Stimulated activated naive CD4-positive, alpha-beta T cell (primary cell): ENCODE data around the gene MBTD1.
"Not testable (repeated sequence)": the region's sequence is repeated elsewhere in the genome, so short reads cannot be mapped to it uniquely, and the experiment has no call there.

ENCODE experiments used
- DNase-seq, 6 experiments: peaks; one replicate each; lab custom pipeline; 2025; lab: John Stamatoyannopoulos, UW

MBTD1 gene

DNA sequence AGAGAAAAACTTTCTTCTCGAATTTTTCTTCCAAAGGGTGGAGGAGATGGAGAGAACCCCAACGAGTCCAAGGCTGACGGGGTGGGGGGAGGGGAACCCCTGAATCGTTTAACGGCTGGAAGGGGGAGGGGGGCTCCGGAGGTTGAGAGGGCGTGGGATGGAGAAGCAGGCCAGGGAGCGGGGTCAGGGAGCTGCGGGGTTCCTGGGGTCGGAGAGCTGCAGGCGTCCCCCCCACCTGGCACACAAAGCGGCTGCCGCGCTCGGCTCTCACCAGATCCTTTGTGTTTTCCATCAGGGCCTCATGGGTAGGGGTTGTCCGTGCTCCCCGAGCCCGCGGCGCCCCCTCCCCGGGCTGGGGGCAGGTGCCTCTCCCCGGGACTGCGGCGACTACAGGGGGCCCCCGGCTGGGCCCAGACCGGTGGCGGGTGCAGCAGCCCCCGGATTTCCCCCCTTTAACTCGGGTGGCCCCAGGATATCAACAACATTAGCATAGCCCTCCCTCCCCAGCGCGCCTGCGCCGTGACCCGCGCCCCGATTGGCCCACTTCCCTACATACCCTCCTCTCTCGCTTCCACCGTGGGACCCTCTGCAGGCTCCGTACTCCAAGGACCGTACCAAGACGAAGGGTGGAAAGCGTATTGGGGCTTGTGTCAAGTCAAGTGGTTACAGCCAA lies at the start of gene MBTD1:
TSS of gene MBTD1 (minus strand) at position 486 of the 673 bp plus-strand sequence. CDS start 34,888 bp downstream, outside the sequence.
- peak; percentile 93 to 100 (median 98) for DNase-seq

- DNase-seq: no peak
Measured at GRCh38 chr17:51305182-51305581, 45.3 kb upstream of the MBTD1 start.

GRCh38 chr17:51299859-51300258 lies 40.0 kb upstream of the MBTD1 start:
- DNase-seq: no peak

- DNase-seq: peak in 3 of 6 experiments; percentile 3 to 42 (median 39)
Measured at GRCh38 chr17:51298508-51299371, 38.9 kb upstream of the MBTD1 start.

GRCh38 chr17:51294338-51294737 lies 34.5 kb upstream of the MBTD1 start:
- DNase-seq: not testable (repeated sequence)

DNA sequence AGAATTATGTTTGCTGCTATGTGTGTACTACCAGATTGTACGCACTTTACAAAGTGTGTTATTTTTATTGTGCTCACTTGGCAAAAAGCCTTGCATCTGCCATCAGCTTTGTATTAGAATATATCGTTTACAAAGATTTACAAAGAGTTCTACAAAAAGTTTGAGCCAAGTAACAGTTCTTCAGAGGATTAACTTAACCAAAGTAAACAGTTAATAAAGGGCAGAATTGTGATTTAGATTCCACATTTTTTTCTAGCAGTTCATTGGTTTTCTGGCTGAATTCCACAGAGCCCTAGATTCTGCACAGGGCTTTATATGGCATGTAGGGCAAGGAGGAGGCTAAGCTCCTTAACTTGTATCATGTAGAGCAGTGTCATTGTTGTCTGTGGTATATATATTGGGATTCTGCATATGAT lies 29.9 kb upstream of the MBTD1 start:
- DNase-seq: no peak

DNA sequence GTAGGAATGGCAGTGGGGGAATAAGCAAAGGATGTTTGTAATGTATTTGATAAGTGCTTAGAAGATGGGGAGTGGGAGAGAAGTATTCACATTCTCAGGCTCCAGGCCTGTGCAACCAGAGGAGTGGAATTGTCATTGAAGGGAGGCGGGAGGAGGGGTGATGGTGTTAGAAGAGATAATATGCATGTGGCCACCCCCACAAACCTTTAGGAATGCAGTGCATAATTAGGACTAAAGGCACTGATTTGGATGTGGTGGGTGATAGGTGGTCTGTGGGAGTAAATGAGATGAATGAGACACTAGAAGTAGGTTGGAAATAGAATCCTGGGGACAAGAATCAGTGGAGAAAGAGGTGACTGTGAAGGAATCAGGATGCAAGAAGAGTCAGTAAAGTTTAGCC lies 27.6 kb upstream of the MBTD1 start:
- no peak for DNase-seq

GRCh38 chr17:51279183-51279582 lies 19.3 kb upstream of the MBTD1 start:
- DNase-seq: no peak

DNA sequence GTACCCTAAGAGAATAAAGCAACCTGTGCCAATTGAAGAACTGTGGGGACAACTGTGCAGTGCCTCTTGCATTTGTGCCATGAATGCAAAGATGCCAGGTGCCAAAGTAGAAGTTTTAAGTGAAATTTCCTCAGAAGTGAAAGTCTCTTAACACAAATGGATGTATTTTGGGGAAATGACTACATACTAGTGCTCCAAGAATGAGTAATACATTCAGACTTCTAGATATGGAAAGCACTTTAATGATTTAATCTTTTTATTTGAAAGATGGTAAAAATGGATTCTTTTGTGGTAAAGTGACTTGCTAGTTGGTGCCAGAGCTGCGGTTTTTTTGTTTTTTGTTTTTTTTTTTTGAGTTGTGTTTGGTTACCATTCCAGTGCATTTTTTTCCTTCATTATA lies 15.5 kb upstream of the MBTD1 start:
- DNase-seq: no peak

- no peak for DNase-seq
Measured at GRCh38 chr17:51272812-51273211, 13.0 kb upstream of the MBTD1 start.

DNA sequence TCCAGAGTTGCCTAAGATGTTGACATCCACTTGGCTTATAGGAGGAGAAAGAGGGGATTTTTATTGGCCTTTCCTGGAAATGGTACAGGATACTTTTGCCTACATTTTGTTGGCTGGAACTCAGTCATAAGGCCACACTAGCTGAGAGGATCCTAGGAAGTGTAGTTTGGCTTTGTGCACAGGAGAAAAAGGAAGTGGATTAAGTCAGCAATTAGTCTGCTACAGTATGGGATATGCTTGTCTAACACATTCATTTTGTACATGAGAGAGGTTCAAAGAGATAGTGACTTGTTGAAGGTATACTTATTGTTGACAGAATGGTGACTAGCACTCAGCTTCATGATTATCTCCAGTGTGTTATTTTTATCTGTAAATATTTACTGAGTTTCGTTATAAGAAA lies 10.8 kb upstream of the MBTD1 start:
- DNase-seq: no peak

DNA sequence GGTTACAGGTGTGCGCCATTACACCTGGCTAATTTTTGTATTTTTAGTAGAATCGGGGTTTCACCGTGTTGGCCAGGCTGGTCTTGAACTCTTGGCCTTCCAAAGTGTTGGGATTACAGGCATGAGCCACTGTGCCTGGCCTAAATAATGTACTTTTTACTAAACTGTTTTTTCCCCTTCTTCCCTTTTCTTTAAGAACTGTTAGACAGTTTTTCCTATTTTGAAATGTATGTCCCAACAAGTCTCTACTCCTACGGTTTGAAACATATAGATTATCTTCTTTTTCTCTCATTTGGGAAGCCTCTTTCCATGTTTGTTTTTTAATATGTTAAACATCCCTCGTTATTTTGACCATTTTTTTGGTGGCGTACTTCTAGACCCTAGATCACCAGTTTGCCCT lies 10.1 kb upstream of the MBTD1 start:
- no peak for DNase-seq

DNA sequence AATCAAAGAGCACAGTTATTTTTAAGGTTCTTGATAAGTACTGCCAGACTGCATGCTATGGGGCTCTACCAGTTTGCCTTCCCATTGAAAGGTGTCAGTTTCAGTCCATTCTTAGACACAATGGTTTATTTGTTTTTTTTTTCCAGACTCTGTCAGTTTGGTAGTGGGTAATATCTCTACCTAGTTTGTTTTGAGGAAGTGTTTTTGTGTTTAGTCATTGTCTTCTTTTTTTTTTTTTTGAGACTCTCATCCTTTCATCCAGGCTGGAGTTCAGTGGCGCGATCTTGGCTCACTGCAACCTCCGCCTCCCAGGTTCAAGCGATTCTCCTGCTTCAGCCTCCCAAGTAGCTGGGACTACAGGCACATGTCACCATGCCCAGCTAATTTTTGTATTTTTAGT lies 4.6 kb upstream of the MBTD1 start:
- DNase-seq: not testable (repeated sequence)

- DNase-seq: no peak
Measured at GRCh38 chr17:51263006-51263405, 3.2 kb upstream of the MBTD1 start.

DNA sequence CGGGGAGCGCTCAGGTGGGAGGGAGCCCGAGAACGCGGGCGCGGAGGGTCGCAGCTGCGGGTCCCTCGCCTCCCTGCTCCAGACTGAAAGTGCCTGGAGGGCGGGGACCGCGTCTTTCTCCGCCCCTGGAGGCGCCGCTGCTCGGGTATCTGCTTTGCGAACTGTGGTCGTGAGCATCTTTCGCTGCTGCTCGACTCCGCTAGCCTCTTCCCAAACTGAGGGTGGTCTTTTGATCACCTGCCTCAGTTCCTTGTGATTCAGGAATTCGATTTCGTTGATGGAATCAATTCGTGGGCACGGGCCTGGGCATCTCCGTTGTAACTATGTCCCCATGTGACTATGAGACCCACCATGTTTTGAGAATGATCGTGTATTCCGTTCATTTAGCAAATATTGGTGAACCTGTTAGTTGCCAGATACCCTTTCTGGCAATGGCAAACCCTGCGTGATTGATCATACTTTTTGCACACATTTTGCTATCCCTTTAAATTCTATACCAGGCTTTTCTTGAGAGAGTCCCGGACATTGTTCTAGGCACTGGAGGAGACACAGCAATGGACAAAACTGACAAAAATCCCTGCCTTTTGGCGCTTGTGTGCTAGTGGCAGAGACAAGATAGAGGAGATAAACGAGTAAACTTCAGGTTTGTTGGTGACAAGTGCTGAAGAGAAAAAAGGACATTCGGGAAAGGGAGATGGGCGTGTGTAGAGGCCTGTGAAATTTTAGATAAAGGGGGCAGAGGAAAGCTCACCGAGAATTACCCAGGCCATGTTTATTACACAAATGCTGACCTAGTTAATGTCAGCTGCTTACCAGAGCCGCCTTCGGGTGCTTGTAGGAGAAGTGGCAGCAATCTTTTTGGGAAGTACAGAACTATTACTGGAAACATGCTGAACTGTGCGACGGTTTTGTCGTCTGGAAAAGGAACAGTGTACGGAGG lies 1.4 kb upstream of the MBTD1 start:
- peak in 1 of 6 experiments; percentile 54 for DNase-seq

GRCh38 chr17:51260237-51261023 lies 581 bp upstream of the MBTD1 start, which contains the start of gene UTP18:
TSS of gene UTP18 (plus strand) at chr17:51260546. CDS start at chr17:51260585, 39 bp downstream.
- peak; percentile 95 to 100 (median 98) for DNase-seq

DNA sequence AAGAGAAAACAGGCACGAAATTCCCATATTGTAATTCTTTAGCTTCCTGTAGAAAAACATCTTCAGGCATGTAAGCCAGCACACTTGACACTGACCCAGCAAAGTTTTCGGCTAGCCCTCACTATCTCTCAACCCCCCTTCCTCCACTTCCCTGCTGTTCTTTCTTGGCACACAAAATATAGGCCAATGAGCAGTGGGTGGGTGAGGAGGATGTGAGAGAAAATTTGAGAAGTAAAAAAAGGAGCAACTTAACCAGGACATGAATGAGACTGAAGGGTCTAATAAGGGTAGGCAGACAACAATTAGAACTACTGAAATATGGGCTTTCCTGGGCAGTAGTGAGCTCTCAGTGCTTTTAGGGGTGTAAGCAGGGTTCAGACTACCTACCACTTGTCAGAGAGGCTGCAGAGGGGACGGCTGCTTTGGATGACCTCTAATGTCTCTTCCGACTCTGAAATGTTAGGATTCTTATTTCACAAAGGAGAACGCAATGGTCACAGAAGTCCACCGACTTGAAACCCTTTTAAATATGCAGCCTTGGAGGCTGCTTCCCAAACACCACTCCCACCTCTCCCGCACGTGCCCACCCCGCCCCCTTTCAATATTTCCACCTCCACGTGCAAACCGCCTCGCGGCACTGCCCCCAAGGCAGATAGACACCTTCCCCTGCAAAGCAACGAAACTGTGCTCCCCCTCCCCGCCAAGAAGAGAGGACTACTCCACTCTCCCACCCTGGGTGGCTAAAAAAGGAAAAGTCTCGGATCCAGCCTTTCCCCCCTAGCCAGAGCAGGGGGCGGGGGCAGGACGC lies 889 bp downstream of the MBTD1 start:
- DNase-seq: peak in 1 of 6 experiments; percentile 17

DNA sequence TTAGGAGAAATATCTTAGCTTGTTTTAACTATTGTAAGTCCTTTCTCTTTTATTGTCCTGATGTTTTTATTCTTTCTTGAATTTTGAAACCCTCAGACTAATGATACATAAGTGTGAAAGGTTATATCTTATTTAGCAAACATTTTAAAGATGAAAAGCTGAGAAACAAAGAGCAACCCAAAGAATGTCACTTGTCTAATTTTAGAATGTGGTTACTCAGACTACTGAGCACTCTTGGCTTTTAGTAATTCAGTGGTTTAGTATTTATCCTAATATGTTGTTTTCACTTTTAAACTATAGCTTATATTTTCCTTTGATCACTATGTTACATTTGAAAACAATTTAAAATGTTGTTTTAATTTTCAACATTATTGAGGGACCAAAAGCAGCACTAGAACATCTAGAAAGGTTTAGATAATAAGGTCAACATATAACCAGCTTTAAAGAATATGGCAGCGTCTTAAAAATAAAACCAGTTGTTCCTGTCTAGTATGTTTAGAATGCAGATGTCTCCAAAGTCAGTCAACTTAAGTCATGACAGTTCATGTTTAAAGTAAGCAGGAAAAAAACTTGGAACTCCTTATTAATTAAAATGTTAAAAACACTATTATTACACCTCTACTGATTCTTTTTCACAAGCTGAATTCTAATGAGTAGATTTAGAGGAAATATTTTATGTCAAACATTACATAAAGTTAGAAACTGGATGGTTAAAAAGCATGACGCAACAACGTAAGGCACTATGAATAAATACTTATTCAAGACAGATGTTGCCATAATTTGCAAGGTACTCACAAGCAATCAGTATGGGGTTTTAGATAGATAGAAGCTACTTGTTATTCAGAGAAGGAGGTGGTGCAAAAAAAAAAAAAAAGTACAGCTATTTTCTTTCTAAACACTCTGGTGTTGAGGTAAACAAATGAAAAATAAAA lies 2.4 kb downstream of the MBTD1 start:
- no peak for DNase-seq

DNA sequence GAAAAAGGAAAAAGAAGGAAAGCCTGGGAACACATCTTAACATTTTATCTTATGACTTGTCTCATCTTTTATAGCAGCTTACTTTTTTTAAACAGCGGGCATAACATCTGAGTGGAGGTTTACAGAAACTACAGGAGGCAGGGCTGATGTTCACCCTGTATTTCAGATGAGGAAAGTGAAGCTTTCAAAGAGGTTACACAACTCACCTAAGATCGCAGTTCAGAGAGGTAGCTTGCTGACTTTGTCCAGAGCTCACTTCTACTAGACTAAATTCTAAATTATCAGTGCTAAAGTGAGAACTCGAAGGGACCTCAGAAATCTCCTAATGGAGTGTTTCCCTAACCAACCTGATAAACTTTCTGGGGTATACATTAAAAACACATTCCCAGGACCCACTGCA lies 3.7 kb downstream of the MBTD1 start:
- no peak for DNase-seq
